ENCODE results near the gene APPBP2.

APPBP2 gene

GRCh38 chr17:60423865-60424264, 102.2 kb downstream of the APPBP2 start:
- no peak for TF ChIP-seq FOXP2 (optimal IDR thresholded peaks at IDR 0.05; ENCODE audit: borderline replicate concordance, extremely low read depth, extremely low read length, insufficient read depth)
- TF ChIP-seq, protein P1, sequence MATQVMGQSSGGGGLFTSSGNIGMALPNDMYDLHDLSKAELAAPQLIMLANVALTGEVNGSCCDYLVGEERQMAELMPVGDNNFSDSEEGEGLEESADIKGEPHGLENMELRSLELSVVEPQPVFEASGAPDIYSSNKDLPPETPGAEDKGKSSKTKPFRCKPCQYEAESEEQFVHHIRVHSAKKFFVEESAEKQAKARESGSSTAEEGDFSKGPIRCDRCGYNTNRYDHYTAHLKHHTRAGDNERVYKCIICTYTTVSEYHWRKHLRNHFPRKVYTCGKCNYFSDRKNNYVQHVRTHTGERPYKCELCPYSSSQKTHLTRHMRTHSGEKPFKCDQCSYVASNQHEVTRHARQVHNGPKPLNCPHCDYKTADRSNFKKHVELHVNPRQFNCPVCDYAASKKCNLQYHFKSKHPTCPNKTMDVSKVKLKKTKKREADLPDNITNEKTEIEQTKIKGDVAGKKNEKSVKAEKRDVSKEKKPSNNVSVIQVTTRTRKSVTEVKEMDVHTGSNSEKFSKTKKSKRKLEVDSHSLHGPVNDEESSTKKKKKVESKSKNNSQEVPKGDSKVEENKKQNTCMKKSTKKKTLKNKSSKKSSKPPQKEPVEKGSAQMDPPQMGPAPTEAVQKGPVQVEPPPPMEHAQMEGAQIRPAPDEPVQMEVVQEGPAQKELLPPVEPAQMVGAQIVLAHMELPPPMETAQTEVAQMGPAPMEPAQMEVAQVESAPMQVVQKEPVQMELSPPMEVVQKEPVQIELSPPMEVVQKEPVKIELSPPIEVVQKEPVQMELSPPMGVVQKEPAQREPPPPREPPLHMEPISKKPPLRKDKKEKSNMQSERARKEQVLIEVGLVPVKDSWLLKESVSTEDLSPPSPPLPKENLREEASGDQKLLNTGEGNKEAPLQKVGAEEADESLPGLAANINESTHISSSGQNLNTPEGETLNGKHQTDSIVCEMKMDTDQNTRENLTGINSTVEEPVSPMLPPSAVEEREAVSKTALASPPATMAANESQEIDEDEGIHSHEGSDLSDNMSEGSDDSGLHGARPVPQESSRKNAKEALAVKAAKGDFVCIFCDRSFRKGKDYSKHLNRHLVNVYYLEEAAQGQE (IDR thresholded peaks at IDR 0.05; ENCODE audit: insufficient read depth in 1 of 2, low read depth in 2 of 2, low read length in 2 of 2) = no peak
- no peak for TF ChIP-seq TAF1 (IDR thresholded peaks at IDR 0.05; ENCODE audit: borderline replicate concordance, insufficient read depth, low read length)
- no peak for TF ChIP-seq SIN3A (IDR thresholded peaks at IDR 0.05; ENCODE audit: borderline replicate concordance, insufficient read depth, low read length)
- no peak for TF ChIP-seq POLR2AphosphoS5 (IDR thresholded peaks at IDR 0.05; ENCODE audit: low read depth, low read length)

GRCh38 chr17:60422162-60422665, 103.8 kb downstream of the APPBP2 start, which contains the start of gene CHCT1:
Gene CHCT1, plus strand, starts transcription at chr17:60422489. Its CDS starts 104 bp downstream, at chr17:60422593.
- TF ChIP-seq, protein P1 (IDR thresholded peaks at IDR 0.05; ENCODE audit: insufficient read depth in 1 of 2, low read depth in 2 of 2, low read length in 2 of 2) = no peak
- TF ChIP-seq POLR2AphosphoS5 (IDR thresholded peaks at IDR 0.05; ENCODE audit: low read depth, low read length) = no peak
- TF ChIP-seq FOXP2 (optimal IDR thresholded peaks at IDR 0.05; ENCODE audit: borderline replicate concordance, extremely low read depth, extremely low read length, insufficient read depth) = no peak
- no peak for TF ChIP-seq TAF1 (IDR thresholded peaks at IDR 0.05; ENCODE audit: borderline replicate concordance, insufficient read depth, low read length)
- TF ChIP-seq SIN3A (IDR thresholded peaks at IDR 0.05; ENCODE audit: borderline replicate concordance, insufficient read depth, low read length) = no peak

DNA sequence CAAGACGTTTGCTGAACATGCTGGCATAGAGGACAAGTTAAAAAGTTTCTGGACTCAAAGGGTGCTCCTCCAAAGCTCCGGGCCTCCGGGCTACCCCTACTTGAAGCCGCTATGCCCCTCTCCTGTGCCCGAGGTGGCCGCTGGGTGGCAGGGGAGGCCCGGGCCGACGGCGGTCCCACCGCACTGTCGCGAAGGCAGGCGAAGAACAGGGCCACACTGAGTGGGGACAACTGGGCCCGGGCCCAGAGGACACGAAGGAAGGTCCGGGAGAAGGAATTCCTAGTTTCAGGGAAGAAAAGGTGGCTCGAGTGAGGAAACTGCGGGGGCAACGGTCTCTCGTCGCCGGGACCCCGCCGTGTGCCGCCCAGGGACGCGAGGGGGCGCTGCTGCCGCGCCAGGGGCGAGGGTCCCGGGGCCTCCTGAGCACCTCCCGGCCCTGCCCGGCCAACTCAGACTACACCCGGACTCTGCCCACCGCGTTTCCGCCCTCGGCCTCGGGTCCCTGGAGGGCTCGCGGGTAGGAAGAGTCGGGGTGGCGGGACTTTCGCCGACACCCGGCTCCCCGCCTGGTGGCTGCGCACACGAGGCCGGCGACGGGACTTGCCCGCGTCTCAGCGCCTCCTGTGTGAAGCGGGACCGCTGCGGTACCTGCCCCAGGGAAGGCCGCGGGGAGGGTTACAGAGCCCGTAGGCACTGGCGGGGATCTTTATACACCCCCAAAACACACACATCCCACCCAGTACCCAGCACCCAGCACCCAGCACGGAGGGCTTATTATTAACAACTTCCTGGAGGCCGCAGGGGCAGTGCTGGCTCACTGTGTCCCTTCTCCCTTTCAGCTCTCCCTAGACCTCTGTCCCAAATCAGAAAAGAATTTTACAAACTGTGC, 104.5 kb downstream of the APPBP2 start:
- TF ChIP-seq TAF1 (IDR thresholded peaks at IDR 0.05; ENCODE audit: borderline replicate concordance, insufficient read depth, low read length) = no peak
- TF ChIP-seq FOXP2 (optimal IDR thresholded peaks at IDR 0.05; ENCODE audit: borderline replicate concordance, extremely low read depth, extremely low read length, insufficient read depth) = no peak
- TF ChIP-seq, protein P1 (IDR thresholded peaks at IDR 0.05; ENCODE audit: insufficient read depth in 1 of 2, low read depth in 2 of 2, low read length in 2 of 2) = no peak
- no peak for TF ChIP-seq SIN3A (IDR thresholded peaks at IDR 0.05; ENCODE audit: borderline replicate concordance, insufficient read depth, low read length)
- no peak for TF ChIP-seq POLR2AphosphoS5 (IDR thresholded peaks at IDR 0.05; ENCODE audit: low read depth, low read length)

- TF ChIP-seq FOXP2 (optimal IDR thresholded peaks at IDR 0.05; ENCODE audit: borderline replicate concordance, extremely low read depth, extremely low read length, insufficient read depth) (no peak), TAF1 (IDR thresholded peaks at IDR 0.05; ENCODE audit: borderline replicate concordance, insufficient read depth, low read length) (no peak), SIN3A (IDR thresholded peaks at IDR 0.05; ENCODE audit: borderline replicate concordance, insufficient read depth, low read length) (no peak), POLR2AphosphoS5 (IDR thresholded peaks at IDR 0.05; ENCODE audit: low read depth, low read length) (no peak)
- TF ChIP-seq, protein P1 (IDR thresholded peaks at IDR 0.05; ENCODE audit: insufficient read depth in 1 of 2, low read depth in 2 of 2, low read length in 2 of 2) = no peak
Measured at GRCh38 chr17:60416368-60416925, 109.6 kb downstream of the APPBP2 start.
